ENCODE measurements around the gene ANK2.

The ANK2 gene

GRCh38 chr4:113328514-113328913 is 279.1 kb downstream of the ANK2 start:
- peaks cover 2% of the 10 kb centered on the region for H3K4me1 ChIP-seq (ENCODE audit: control insufficient read depth, insufficient read depth, low read depth, low read length)
- WGBS = 100% methylated on average over 1 of the region's 3 CpGs
- H3K9me3 ChIP-seq (ENCODE audit: control insufficient read depth, low read length) = no peaks in the 10 kb centered on the region
- H3K4me2 ChIP-seq (ENCODE audit: low read length, poor library complexity, severe bottlenecking) = no peak overlapping the region
- H2BK5ac ChIP-seq (ENCODE audit: low read depth, low read length, poor library complexity, severe bottlenecking) = no peak overlapping the region
- H3K23ac ChIP-seq (ENCODE audit: low read length in 2 of 2) = no peak overlapping the region
- H3K27me3 ChIP-seq (ENCODE audit: control insufficient read depth in 1 of 2, insufficient read depth in 1 of 2, low read length in 2 of 2) = no peaks in the 10 kb centered on the region
- H3K14ac ChIP-seq (ENCODE audit: low read length in 2 of 2) = no peak overlapping the region
- H4K8ac ChIP-seq (ENCODE audit: low read length) = peak overlapping the region; percentile 58
- H3K27ac ChIP-seq (ENCODE audit: low read length, poor library complexity, severe bottlenecking) = no peak overlapping the region
- no peak overlapping the region for H2BK120ac ChIP-seq (ENCODE audit: low read depth, low read length)
- no peak overlapping the region for H2AFZ ChIP-seq (ENCODE audit: low read depth, low read length)
- no peaks in the 10 kb centered on the region for H3K79me1 ChIP-seq (replicated peaks; ENCODE audit: low read length, poor library complexity, severe bottlenecking)
- H3K4ac ChIP-seq (ENCODE audit: low read depth in 1 of 2, low read length in 2 of 2) = no peak overlapping the region
- H3K36me3 ChIP-seq (ENCODE audit: control insufficient read depth in 1 of 2, insufficient read depth in 2 of 2, low read depth in 1 of 2, low read length in 2 of 2) = peaks cover 0 to 60% of the 10 kb centered on the region in 2 experiments
- H2BK15ac ChIP-seq (ENCODE audit: low read depth, poor library complexity, severe bottlenecking) = no peak overlapping the region
- DNase-seq = peak; percentile 12
- H4K91ac ChIP-seq (ENCODE audit: low read length) = no peak overlapping the region
- H2AK5ac ChIP-seq (ENCODE audit: low read length, severe bottlenecking) = no peak overlapping the region
- no peak overlapping the region for H3K18ac ChIP-seq (ENCODE audit: low read depth in 1 of 2, low read length in 2 of 2)
- H3K9ac ChIP-seq (ENCODE audit: low read length) = no peak overlapping the region
- H3K4me3 ChIP-seq (ENCODE audit: insufficient read depth in 1 of 2, low read depth in 1 of 2, low read length in 2 of 2) = no peak overlapping the region
- H2BK12ac ChIP-seq (ENCODE audit: low read length in 2 of 2) = no peak overlapping the region

- H3K4ac ChIP-seq (ENCODE audit: low read depth in 1 of 2, low read length in 2 of 2) = no peak overlapping the region
- H3K27ac ChIP-seq (ENCODE audit: low read length, poor library complexity, severe bottlenecking) = no peak overlapping the region
- H4K91ac ChIP-seq (ENCODE audit: low read length) = no peak overlapping the region
- no peak overlapping the region for H2AK5ac ChIP-seq (ENCODE audit: low read length, severe bottlenecking)
- no peak overlapping the region for H2AFZ ChIP-seq (ENCODE audit: low read depth, low read length)
- no peak overlapping the region for H2BK15ac ChIP-seq (ENCODE audit: low read depth, poor library complexity, severe bottlenecking)
- H3K14ac ChIP-seq (ENCODE audit: low read length in 2 of 2) = no peak overlapping the region
- H3K18ac ChIP-seq (ENCODE audit: low read depth in 1 of 2, low read length in 2 of 2) = no peak overlapping the region
- no peak overlapping the region for H3K23ac ChIP-seq (ENCODE audit: low read length in 2 of 2)
- H3K4me3 ChIP-seq (ENCODE audit: insufficient read depth in 1 of 2, low read depth in 1 of 2, low read length in 2 of 2) = no peak overlapping the region
- peaks cover 2% of the 10 kb centered on the region for H3K4me1 ChIP-seq (ENCODE audit: control insufficient read depth, insufficient read depth, low read depth, low read length)
- no peak overlapping the region for H3K4me2 ChIP-seq (ENCODE audit: low read length, poor library complexity, severe bottlenecking)
- H3K79me1 ChIP-seq (replicated peaks; ENCODE audit: low read length, poor library complexity, severe bottlenecking) = no peaks in the 10 kb centered on the region
- 97% methylated on average over 12 of the region's 12 CpGs for WGBS
- no peak for DNase-seq
- H2BK120ac ChIP-seq (ENCODE audit: low read depth, low read length) = no peak overlapping the region
- H2BK12ac ChIP-seq (ENCODE audit: low read length in 2 of 2) = no peak overlapping the region
- no peaks in the 10 kb centered on the region for H3K27me3 ChIP-seq (ENCODE audit: control insufficient read depth in 1 of 2, insufficient read depth in 1 of 2, low read length in 2 of 2)
- peaks cover 0 to 66% of the 10 kb centered on the region in 2 experiments for H3K36me3 ChIP-seq (ENCODE audit: control insufficient read depth in 1 of 2, insufficient read depth in 2 of 2, low read depth in 1 of 2, low read length in 2 of 2)
- H2BK5ac ChIP-seq (ENCODE audit: low read depth, low read length, poor library complexity, severe bottlenecking) = no peak overlapping the region
- H4K8ac ChIP-seq (ENCODE audit: low read length) = no peak overlapping the region
- H3K9me3 ChIP-seq (ENCODE audit: control insufficient read depth, low read length) = no peaks in the 10 kb centered on the region
- H3K9ac ChIP-seq (ENCODE audit: low read length) = no peak overlapping the region
These were observed 280.7 kb downstream of the ANK2 start for GRCh38 chr4:113330200-113330599.

GRCh38 chr4:113331811-113332210 is 282.4 kb downstream of the ANK2 start:
- DNase-seq = no peak
- no peak overlapping the region for H2BK120ac ChIP-seq (ENCODE audit: low read depth, low read length)
- H3K36me3 ChIP-seq (ENCODE audit: control insufficient read depth in 1 of 2, insufficient read depth in 2 of 2, low read depth in 1 of 2, low read length in 2 of 2) = peaks cover 0 to 82% of the 10 kb centered on the region in 2 experiments
- H3K9ac ChIP-seq (ENCODE audit: low read length) = no peak overlapping the region
- no peak overlapping the region for H2BK15ac ChIP-seq (ENCODE audit: low read depth, poor library complexity, severe bottlenecking)
- H3K4me3 ChIP-seq (ENCODE audit: insufficient read depth in 1 of 2, low read depth in 1 of 2, low read length in 2 of 2) = no peak overlapping the region
- no peaks in the 10 kb centered on the region for H3K27me3 ChIP-seq (ENCODE audit: control insufficient read depth in 1 of 2, insufficient read depth in 1 of 2, low read length in 2 of 2)
- H2AK5ac ChIP-seq (ENCODE audit: low read length, severe bottlenecking) = no peak overlapping the region
- H3K23ac ChIP-seq (ENCODE audit: low read length in 2 of 2) = no peak overlapping the region
- 89% methylated on average over 6 of the region's 6 CpGs for WGBS
- no peak overlapping the region for H2BK12ac ChIP-seq (ENCODE audit: low read length in 2 of 2)
- H3K4me2 ChIP-seq (ENCODE audit: low read length, poor library complexity, severe bottlenecking) = no peak overlapping the region
- no peaks in the 10 kb centered on the region for H3K9me3 ChIP-seq (ENCODE audit: control insufficient read depth, low read length)
- no peak overlapping the region for H3K27ac ChIP-seq (ENCODE audit: low read length, poor library complexity, severe bottlenecking)
- no peak overlapping the region for H4K8ac ChIP-seq (ENCODE audit: low read length)
- H3K4ac ChIP-seq (ENCODE audit: low read depth in 1 of 2, low read length in 2 of 2) = no peak overlapping the region
- H3K79me1 ChIP-seq (replicated peaks; ENCODE audit: low read length, poor library complexity, severe bottlenecking) = no peaks in the 10 kb centered on the region
- no peak overlapping the region for H4K91ac ChIP-seq (ENCODE audit: low read length)
- H2BK5ac ChIP-seq (ENCODE audit: low read depth, low read length, poor library complexity, severe bottlenecking) = no peak overlapping the region
- no peak overlapping the region for H2AFZ ChIP-seq (ENCODE audit: low read depth, low read length)
- H3K14ac ChIP-seq (ENCODE audit: low read length in 2 of 2) = no peak overlapping the region
- H3K18ac ChIP-seq (ENCODE audit: low read depth in 1 of 2, low read length in 2 of 2) = no peak overlapping the region
- H3K4me1 ChIP-seq (ENCODE audit: control insufficient read depth, insufficient read depth, low read depth, low read length) = peaks cover 4% of the 10 kb centered on the region

- H4K91ac ChIP-seq (ENCODE audit: low read length) = peak overlapping the region; percentile 73
- WGBS = 95% methylated on average over 4 of the region's 5 CpGs
- no peak overlapping the region for H3K18ac ChIP-seq (ENCODE audit: low read depth in 1 of 2, low read length in 2 of 2)
- H2BK5ac ChIP-seq (ENCODE audit: low read depth, low read length, poor library complexity, severe bottlenecking) = no peak overlapping the region
- no peak overlapping the region for H4K8ac ChIP-seq (ENCODE audit: low read length)
- no peak overlapping the region for H3K27ac ChIP-seq (ENCODE audit: low read length, poor library complexity, severe bottlenecking)
- H3K23ac ChIP-seq (ENCODE audit: low read length in 2 of 2) = no peak overlapping the region
- DNase-seq = no peak
- H3K36me3 ChIP-seq (ENCODE audit: control insufficient read depth in 1 of 2, insufficient read depth in 2 of 2, low read depth in 1 of 2, low read length in 2 of 2) = peaks cover 0 to 90% of the 10 kb centered on the region in 2 experiments
- H3K9me3 ChIP-seq (ENCODE audit: control insufficient read depth, low read length) = no peaks in the 10 kb centered on the region
- no peak overlapping the region for H2BK120ac ChIP-seq (ENCODE audit: low read depth, low read length)
- H3K27me3 ChIP-seq (ENCODE audit: control insufficient read depth in 1 of 2, insufficient read depth in 1 of 2, low read length in 2 of 2) = no peaks in the 10 kb centered on the region
- H3K4me2 ChIP-seq (ENCODE audit: low read length, poor library complexity, severe bottlenecking) = no peak overlapping the region
- H3K4me3 ChIP-seq (ENCODE audit: insufficient read depth in 1 of 2, low read depth in 1 of 2, low read length in 2 of 2) = no peak overlapping the region
- no peak overlapping the region for H2BK15ac ChIP-seq (ENCODE audit: low read depth, poor library complexity, severe bottlenecking)
- H3K14ac ChIP-seq (ENCODE audit: low read length in 2 of 2) = no peak overlapping the region
- peak overlapping the region in 1 of 2 experiments; percentile 63 for H2BK12ac ChIP-seq (ENCODE audit: low read length in 2 of 2)
- H3K9ac ChIP-seq (ENCODE audit: low read length) = no peak overlapping the region
- peaks cover 4% of the 10 kb centered on the region for H3K4me1 ChIP-seq (ENCODE audit: control insufficient read depth, insufficient read depth, low read depth, low read length)
- no peak overlapping the region for H3K4ac ChIP-seq (ENCODE audit: low read depth in 1 of 2, low read length in 2 of 2)
- no peak overlapping the region for H2AK5ac ChIP-seq (ENCODE audit: low read length, severe bottlenecking)
- no peak overlapping the region for H2AFZ ChIP-seq (ENCODE audit: low read depth, low read length)
- H3K79me1 ChIP-seq (replicated peaks; ENCODE audit: low read length, poor library complexity, severe bottlenecking) = no peaks in the 10 kb centered on the region
These were observed 283.2 kb downstream of the ANK2 start for GRCh38 chr4:113332701-113333100.

Measured in mesenchymal stem cell (in vitro differentiated cells and primary cell).